GM23338 (cell line): ENCODE results near the gene ERBB3.

Experiments used
- CTCF ChIP-seq, 2 experiments: fragments of 200-600 bp in 1 of 2; sonication (generic) in 1 of 2; conservative IDR thresholded peaks; 2 replicates each; pipeline versions ENCODE4 v1.5.1 to v1.6.1; 2016 to 2017; ENCODE audit warnings: antibody characterized with exemption in 2 of 2, low read depth in 2 of 2, mild to moderate bottlenecking in 2 of 2, moderate library complexity in 1 of 2
- ETS1 ChIP-seq: IDR thresholded peaks from 2 replicates; pipeline ENCODE4 v1.6.1; 2016; ENCODE audit warnings: antibody characterized with exemption
- EZH2 ChIP-seq: fragments of 200-600 bp; sonication (generic); IDR thresholded peaks from one replicate; pipeline ENCODE4 v1.8.0; 2017; ENCODE audit warnings: antibody characterized with exemption, mild to moderate bottlenecking, low read depth; ENCODE audit not compliant: unreplicated experiment
- JUNB ChIP-seq: IDR thresholded peaks from one replicate; pipeline ENCODE4 v1.6.1; 2016; ENCODE audit warnings: antibody characterized with exemption; ENCODE audit not compliant: unreplicated experiment
- POLR2AphosphoS5 ChIP-seq: IDR thresholded peaks from 2 replicates; pipeline ENCODE4 v1.6.1; 2016; ENCODE audit warnings: antibody characterized with exemption, low read depth
- ZNF331 ChIP-seq: fragments of 250-450 bp; sonication (Bioruptor Pico); IDR thresholded peaks from 2 replicates; pipeline ENCODE4 v1.5.0; 2020; ENCODE audit warnings: low read depth, mild to moderate bottlenecking, moderate library complexity

GRCh38 chr12:56086608-56087007, 6.6 kb downstream of the ERBB3 start:
- TF ChIP-seq CTCF (conservative IDR thresholded peaks at IDR 0.05; ENCODE audit: low read depth in 2 of 2) (no peak), JUNB (no peak), ETS1 (no peak), POLR2AphosphoS5 (no peak), ZNF331 (CRISPR knock-in tag) (no peak), EZH2 (no peak)
